ENCODE data around the gene CLEC17A.

GRCh38 chr19:14563989-14564651, 18.8 kb upstream of the CLEC17A start:
- TF ChIP-seq CTCF (IDR thresholded peaks at IDR 0.05; ENCODE audit: poor library complexity) (no peak), EZH2 (IDR thresholded peaks at IDR 0.05; ENCODE audit: borderline replicate concordance) (no peak)

All from hepatocyte (in vitro differentiated cells).